IgD-negative memory B cell (primary cell): ENCODE results near the gene THADA. TPM values are rescaled to one million over a fixed set of nuclear protein-coding genes. Genes with fewer than 3 reads are reported as not detected.

ENCODE experiments used
- H3K27ac Mint-ChIP-seq, 3 donors: one replicate each; pipeline ENCODE4 v1.8.0; 2020 to 2022; ENCODE audit warnings: mild to moderate bottlenecking in 3 of 3, mixed read lengths in 3 of 3, moderate library complexity in 1 of 3
- H3K27me3 Mint-ChIP-seq: one replicate; pipeline ENCODE4 v1.8.0; 2021; ENCODE audit warnings: mixed read lengths
- H3K36me3 Mint-ChIP-seq: one replicate; pipeline ENCODE4 v1.8.0; 2020; ENCODE audit warnings: mild to moderate bottlenecking, mixed read lengths
- H3K4me1 Mint-ChIP-seq, 3 donors: one replicate each; pipeline ENCODE4 v1.8.0; 2020 to 2022; ENCODE audit warnings: mixed read lengths in 3 of 3, mild to moderate bottlenecking in 1 of 3
- H3K4me3 Mint-ChIP-seq, 4 donors: one replicate each; pipeline ENCODE4 v1.8.0; 2020 to 2022; ENCODE audit warnings: mild to moderate bottlenecking in 4 of 4, mixed read lengths in 4 of 4, moderate library complexity in 3 of 4
- H3K9me3 Mint-ChIP-seq, 3 donors: one replicate each; pipeline ENCODE4 v1.8.0; 2020 to 2021; ENCODE audit warnings: mixed read lengths in 3 of 3, mild to moderate bottlenecking in 1 of 3
- polyA plus RNA-seq: library from polyadenylated mRNA; unstranded; fragments of 300-500 nt; fragmentation: Illumina TruSeq; gene quantifications from one replicate; pipeline ENCODE4 v1.2.3, GENCODE V29; 2021

Gene THADA
- polyA plus RNA-seq, 1 donor from 2014 or later = 13.7 TPM

DNA sequence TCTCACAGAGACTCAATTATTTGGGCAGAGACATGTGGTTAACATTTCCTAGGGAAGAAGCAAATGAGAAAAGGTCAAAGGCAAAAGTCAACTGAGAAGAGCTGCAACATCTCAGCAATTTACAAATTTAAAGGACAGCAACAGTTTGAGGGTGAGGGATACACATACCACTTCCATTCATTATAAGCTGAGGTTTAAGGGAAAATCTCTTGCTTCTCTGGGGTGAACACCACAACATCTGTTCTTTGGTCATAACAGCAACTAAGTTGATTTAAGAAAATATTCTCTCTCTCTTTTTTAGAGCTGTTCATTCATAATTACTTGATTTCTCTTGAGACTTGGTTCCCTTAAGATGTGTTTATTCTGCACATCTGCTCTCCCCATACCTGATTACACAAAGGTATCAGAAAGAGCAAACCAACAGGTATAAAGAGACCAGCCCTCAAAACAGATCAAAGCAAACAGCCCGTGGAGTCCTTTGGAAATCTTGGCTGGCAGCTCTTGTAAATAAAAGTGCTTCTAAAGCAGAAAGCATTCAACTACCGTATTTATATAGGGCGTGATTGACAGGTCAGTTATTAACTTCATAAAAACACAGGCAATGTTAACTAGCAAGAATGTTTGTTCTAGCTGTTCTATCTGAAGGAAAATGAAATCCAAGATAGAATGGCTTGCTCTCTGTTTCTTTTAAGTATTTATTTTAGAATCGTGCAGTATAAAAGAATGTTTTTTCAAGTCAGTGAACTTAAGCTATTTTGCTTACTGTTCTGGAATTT lies 132.8 kb downstream of the THADA start:
- H3K36me3 Mint-ChIP-seq = peaks cover 5% of the 10 kb centered on the region
- H3K4me1 Mint-ChIP-seq = peaks cover 22 to 30% (median 26%) of the 10 kb centered on the region in 3 donors
- no peaks in the 10 kb centered on the region for H3K9me3 Mint-ChIP-seq
- no peak overlapping the region for H3K4me3 Mint-ChIP-seq
- H3K27ac Mint-ChIP-seq = no peak overlapping the region
- H3K27me3 Mint-ChIP-seq = no peaks in the 10 kb centered on the region

GRCh38 chr2:43461453-43462073 lies 134.3 kb downstream of the THADA start:
- H3K9me3 Mint-ChIP-seq = no peaks in the 10 kb centered on the region
- no peaks in the 10 kb centered on the region for H3K27me3 Mint-ChIP-seq
- H3K4me1 Mint-ChIP-seq = peaks cover 24 to 30% (median 26%) of the 10 kb centered on the region in 3 donors
- peak overlapping the region in 1 of 3 donors; percentile 61 for H3K27ac Mint-ChIP-seq
- H3K36me3 Mint-ChIP-seq = peaks cover 5% of the 10 kb centered on the region
- no peak overlapping the region for H3K4me3 Mint-ChIP-seq

DNA sequence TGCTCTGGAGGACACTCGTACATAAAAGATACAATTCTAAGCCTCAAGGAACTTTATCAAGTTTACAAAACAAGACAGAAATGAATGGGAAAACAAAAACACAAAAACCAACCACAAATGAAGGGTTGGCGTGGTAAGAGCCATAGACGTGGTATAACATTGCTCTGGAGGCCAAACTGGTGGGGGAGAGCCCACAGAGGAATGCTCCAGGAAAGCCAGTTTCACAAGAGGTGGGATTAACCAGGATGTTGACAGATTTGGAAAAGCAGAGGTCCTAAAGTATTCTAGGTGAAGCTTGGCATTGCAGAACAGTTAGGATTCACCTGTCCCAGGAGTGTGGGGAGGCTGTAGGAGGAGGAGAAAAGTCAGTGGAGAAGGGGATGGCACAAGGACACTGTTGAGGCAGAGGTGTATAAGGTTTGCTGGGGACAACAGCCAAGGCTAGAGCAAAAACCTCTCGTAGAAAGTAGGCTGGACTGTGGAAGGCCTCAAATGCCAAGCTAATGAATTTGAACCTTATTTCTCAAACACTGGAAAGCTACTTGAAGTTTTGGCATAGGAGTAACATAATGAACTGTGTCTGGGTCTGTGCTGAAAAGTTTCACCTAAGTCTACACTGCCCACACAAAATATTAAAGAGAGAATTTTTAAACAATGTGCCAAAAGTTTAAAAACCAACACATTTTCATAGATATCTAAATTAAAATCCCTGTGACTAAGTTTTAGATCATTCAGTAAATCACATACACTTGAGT lies 135.1 kb downstream of the THADA start:
- H3K4me1 Mint-ChIP-seq = peaks cover 23 to 30% (median 28%) of the 10 kb centered on the region in 3 donors
- H3K27ac Mint-ChIP-seq = peak overlapping the region in 1 of 3 donors; percentile 26
- H3K9me3 Mint-ChIP-seq = no peaks in the 10 kb centered on the region
- H3K4me3 Mint-ChIP-seq = peak overlapping the region in 1 of 4 donors; percentile 2
- peaks cover 5% of the 10 kb centered on the region for H3K36me3 Mint-ChIP-seq
- H3K27me3 Mint-ChIP-seq = no peaks in the 10 kb centered on the region

DNA sequence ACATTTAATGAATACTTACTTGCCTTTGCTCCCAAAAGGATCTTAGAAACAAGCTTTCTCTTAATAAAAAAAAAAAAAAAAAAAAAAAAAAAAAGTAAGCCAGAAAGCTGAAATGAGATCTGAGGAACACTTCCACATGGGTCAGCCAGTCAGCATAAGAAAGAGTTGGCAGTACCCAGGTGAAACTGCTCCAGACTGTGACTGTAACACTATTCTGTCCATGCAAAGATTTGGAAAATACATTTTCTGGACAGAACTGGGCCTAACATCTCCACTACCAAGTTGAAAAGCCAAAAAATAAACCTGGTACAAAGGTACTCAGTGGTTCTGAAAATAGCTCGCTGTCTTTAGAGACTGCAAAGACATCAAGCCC lies 135.7 kb downstream of the THADA start:
- Mint-ChIP-seq H3K27me3 (no peaks in the 10 kb centered on the region), H3K9me3 (no peaks in the 10 kb centered on the region), H3K4me1 (peaks cover 23 to 30% (median 26%) of the 10 kb centered on the region in 3 donors), H3K27ac (peak overlapping the region in 1 of 3 donors; percentile 26), H3K36me3 (peaks cover 5% of the 10 kb centered on the region), H3K4me3 (no peak overlapping the region)

DNA sequence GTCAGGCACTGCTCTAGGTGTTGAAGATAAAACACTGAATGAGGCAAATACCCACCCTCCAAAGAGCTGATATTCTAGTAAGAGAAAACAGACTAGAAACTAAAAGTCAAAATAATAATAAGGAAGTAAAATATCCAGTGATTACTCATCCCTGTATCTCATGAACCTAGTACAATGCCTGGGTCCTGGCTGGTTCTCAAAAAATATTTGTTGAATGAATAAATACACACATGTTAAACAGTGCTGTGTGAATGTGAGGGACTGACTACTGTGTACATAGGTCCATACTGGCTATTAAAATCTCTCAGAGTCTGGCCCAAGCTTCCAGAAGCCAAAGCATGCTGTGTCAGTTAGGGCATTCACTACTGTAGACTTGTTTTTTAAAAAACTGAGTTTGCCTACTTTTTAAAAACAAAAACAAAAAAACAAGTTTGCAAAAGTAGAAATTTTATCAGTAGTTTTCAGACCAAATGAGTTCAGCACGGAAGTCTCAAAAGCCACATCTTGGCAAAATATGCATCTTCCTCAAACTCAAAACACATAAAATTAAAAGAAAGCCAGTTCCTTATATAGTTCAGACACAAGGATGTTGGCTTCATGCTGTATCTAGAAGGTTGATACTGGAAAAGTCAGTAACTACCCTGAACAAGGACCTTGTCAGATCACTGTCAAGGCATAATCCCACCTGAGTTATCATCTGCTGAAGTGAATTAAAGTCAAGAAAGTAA lies 136.2 kb downstream of the THADA start:
- H3K27ac Mint-ChIP-seq = no peak overlapping the region

DNA sequence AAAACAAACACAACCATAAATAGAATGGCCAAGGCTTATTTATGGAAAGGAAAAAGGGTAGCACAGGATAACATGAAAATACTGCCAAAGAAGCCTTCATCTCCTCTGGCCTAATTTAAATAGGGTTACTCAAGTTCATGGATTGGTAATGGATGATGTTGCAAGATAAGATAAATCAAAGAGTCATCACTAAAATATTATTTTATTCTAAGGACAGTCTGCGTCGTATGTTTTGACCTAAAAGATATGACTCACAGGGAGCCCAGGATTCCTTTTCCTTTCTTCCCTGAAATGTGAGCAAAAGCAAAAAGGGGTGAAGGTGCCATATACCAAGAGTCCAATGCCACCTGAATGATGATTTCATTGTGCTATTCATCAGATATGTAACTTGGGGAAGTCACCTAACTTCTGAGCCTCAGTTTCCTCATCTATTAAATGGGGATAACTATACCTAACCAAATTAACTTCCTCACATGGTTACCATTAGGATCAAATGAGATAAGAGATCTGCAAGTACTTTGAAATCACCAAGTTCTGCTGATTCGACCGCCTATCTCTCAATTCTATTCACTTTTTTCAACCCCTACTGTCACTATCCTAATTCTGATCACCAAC lies 137.7 kb downstream of the THADA start:
- Mint-ChIP-seq H3K27ac (peak overlapping the region in 1 of 3 donors; percentile 20), H3K4me3 (no peak overlapping the region), H3K4me1 (peaks cover 23 to 26% (median 25%) of the 10 kb centered on the region in 3 donors), H3K27me3 (no peaks in the 10 kb centered on the region), H3K9me3 (no peaks in the 10 kb centered on the region), H3K36me3 (peaks cover 5% of the 10 kb centered on the region)

More for the DNA sequence above, 136.2 kb downstream of the THADA start:
- peaks cover 5% of the 10 kb centered on the region for H3K36me3 Mint-ChIP-seq
- no peaks in the 10 kb centered on the region for H3K27me3 Mint-ChIP-seq
- H3K4me3 Mint-ChIP-seq = no peak overlapping the region
- no peaks in the 10 kb centered on the region for H3K9me3 Mint-ChIP-seq
- peaks cover 23 to 28% (median 26%) of the 10 kb centered on the region in 3 donors for H3K4me1 Mint-ChIP-seq

DNA sequence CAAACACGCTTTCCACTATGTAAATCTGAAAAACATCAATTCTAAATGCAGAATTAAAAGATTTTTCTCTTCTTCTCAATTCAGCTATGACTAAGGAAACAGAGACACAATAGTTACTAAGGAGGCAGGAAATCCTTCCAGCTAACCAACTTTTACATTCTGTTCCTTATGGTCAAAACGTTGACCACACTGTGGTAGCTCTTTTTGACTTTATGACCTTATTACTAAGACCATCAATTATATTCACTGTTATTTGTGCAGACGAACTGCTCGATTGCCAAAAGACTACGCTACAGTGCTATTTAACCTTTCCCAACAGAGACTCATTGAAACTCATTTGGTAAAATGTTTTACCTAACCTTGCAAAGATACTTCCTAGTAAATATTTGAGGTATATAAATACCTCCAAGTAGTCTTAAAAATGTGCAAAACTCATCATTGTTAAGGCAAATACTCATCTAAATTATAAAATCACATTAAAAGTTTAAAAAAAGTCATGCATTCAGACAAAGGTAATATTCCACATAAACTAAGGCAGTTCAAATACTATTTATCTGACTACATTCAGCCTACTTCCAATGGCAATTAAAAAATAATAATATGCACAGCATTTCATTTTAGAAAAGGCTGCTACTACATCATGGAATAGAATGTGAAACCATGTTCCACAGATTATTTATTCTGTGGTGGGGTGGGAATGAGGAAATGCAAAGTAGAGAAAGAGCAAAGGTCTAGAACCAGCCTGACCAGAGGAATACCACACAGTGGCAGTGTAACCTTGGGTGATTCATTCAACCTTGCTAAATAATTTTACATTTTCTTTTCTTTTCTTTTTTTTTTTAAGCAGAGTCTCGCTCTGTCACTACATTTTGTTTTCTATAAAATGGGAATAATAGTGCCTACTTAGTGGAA lies 139.9 kb downstream of the THADA start:
- H3K4me1 Mint-ChIP-seq = peaks cover 10 to 12% (median 11%) of the 10 kb centered on the region in 3 donors
- H3K4me3 Mint-ChIP-seq = no peak overlapping the region
- peaks cover 0 to 4% (median 0%) of the 10 kb centered on the region in 3 donors for H3K9me3 Mint-ChIP-seq
- no peaks in the 10 kb centered on the region for H3K27me3 Mint-ChIP-seq
- H3K36me3 Mint-ChIP-seq = peaks cover 18% of the 10 kb centered on the region
- H3K27ac Mint-ChIP-seq = peak overlapping the region in 1 of 3 donors; percentile 75

DNA sequence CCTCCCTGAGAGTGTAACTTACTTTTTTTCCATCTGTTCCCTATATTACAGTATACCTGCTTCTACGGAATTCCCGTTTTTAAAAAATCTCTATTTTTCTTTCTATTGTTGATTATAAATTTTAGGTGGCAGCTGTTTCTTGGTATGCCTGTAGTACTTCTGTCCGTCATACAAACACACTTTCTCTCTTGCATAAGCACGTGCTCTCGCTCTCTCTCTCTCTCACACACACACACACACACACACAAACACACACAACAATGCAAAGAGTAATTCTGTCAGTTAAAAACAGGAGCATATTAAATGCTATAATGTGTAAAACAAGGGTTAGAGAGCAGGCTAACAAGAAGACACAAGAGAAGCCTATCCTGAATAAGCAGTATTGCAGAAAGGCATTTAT lies 140.5 kb downstream of the THADA start:
- peaks cover 3 to 7% (median 6%) of the 10 kb centered on the region in 3 donors for H3K4me1 Mint-ChIP-seq
- H3K27me3 Mint-ChIP-seq = no peaks in the 10 kb centered on the region
- H3K9me3 Mint-ChIP-seq = peaks cover 0 to 4% (median 0%) of the 10 kb centered on the region in 3 donors
- no peak overlapping the region for H3K27ac Mint-ChIP-seq
- H3K4me3 Mint-ChIP-seq = no peak overlapping the region
- peaks cover 19% of the 10 kb centered on the region for H3K36me3 Mint-ChIP-seq

GRCh38 chr2:43454791-43455190 lies 141.0 kb downstream of the THADA start:
- no peak overlapping the region for H3K27ac Mint-ChIP-seq
- H3K9me3 Mint-ChIP-seq = peaks cover 0 to 4% (median 0%) of the 10 kb centered on the region in 3 donors
- H3K4me3 Mint-ChIP-seq = no peak overlapping the region
- H3K4me1 Mint-ChIP-seq = peaks cover 3 to 7% (median 4%) of the 10 kb centered on the region in 3 donors
- H3K27me3 Mint-ChIP-seq = no peaks in the 10 kb centered on the region
- H3K36me3 Mint-ChIP-seq = peaks cover 22% of the 10 kb centered on the region

DNA sequence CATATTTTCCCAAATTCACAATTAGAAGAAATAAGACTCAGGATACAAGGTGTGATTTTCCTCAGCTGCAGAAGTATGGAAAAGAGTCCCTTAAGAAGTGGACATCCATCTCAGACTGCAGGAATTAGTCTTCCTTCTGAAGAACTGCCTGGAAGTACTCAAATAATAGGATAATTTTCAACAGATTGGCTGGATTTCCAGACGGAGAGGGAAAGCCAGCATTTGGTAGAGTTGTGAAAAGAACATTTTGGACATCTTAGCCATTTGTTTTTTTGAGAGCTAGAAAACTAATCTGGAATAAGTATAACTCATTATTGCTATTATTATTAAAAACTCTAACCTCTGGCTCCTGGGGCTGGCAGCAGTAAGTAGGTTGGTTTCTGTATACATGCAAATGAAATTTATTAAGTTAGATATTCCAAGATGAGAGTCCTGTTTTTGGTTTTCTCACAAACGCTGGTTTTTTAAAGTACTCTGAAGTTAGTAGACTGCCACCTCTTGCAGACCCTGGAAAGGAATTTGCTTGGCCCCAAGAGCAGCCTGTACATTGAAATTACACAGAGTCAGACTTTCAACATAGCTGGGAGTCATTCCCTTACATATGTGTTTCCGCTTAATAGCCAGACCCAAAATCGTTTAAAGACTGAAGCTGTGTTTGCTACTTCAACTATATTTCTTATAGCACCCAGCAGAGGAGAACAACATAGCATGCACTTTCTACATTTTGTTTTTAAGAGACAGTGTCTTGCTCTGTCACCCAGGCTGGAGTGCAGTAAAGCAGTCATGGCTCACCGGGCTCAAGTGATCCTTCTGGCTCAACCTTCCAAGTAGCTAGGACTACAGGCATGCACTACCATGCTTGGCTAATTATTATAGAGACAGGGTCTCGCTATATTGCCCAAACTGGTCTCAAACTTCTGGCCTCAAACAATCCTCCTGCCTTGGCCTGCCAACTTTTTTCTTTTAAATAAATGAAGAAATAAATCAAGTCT lies 142.4 kb downstream of the THADA start:
- Mint-ChIP-seq H3K4me3 (no peak overlapping the region), H3K27ac (no peak overlapping the region), H3K27me3 (no peaks in the 10 kb centered on the region), H3K36me3 (peaks cover 21% of the 10 kb centered on the region), H3K4me1 (peaks cover 0 to 6% (median 3%) of the 10 kb centered on the region in 3 donors), H3K9me3 (peaks cover 0 to 4% (median 0%) of the 10 kb centered on the region in 3 donors)

DNA sequence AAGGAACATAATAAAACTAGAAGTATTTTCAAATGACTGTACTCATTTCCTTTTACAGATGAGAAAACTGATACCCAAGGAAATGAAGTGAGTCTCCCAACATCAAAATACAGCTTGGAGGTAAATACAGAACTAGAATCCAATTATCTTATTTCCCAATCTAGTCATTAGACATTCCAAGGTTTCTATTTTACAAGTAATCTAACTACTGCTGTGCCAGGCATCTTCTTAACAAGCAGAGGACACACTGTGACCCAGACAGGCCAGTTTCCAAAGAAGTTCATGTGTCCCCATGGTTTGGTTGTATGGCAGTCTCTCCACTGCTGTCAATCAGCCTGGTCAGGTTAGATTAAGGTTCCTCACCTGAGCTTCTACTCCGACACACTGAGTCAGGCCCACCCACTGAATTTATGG lies 143.5 kb downstream of the THADA start:
- no peaks in the 10 kb centered on the region for H3K27me3 Mint-ChIP-seq
- no peak overlapping the region for H3K27ac Mint-ChIP-seq
- no peak overlapping the region for H3K4me3 Mint-ChIP-seq
- H3K4me1 Mint-ChIP-seq = peaks cover 0 to 6% (median 0%) of the 10 kb centered on the region in 3 donors
- peaks cover 0 to 4% (median 0%) of the 10 kb centered on the region in 3 donors for H3K9me3 Mint-ChIP-seq
- peaks cover 20% of the 10 kb centered on the region for H3K36me3 Mint-ChIP-seq

DNA sequence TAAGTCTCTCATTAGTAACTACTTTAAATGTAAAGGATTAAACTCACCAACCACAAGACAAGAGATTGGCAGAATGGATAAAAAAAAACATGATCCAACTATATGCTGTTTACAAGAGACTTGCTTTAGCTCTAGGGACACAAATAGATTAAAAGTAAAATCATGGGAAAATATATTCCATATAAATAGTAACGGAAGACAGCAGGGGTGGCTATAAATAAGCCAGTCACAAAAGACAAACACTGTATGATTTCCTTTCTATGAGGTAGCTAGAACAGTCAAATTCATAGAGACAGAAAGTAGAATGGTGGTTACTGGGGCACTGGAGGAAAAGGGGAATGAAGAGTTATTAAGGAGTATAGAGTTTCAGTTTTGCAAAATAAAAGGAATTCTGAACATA lies 145.2 kb downstream of the THADA start:
- peaks cover 23% of the 10 kb centered on the region for H3K36me3 Mint-ChIP-seq
- no peaks in the 10 kb centered on the region for H3K27me3 Mint-ChIP-seq
- no peak overlapping the region for H3K27ac Mint-ChIP-seq
- no peak overlapping the region for H3K4me3 Mint-ChIP-seq
- peaks cover 0 to 4% (median 0%) of the 10 kb centered on the region in 3 donors for H3K9me3 Mint-ChIP-seq
- peaks cover 0 to 2% (median 0%) of the 10 kb centered on the region in 3 donors for H3K4me1 Mint-ChIP-seq
